GM12864 (cell line): ENCODE results near the gene GABRB3.

Experiments used
- DNase-seq: peaks from one replicate; pipeline ENCODE4 v3.0.0-alpha.2; 2011; ENCODE audit warnings: low read depth
- H3K4me3 ChIP-seq: 2 replicates; pipeline ENCODE4 v1.5.1; 2011; ENCODE audit warnings: mild to moderate bottlenecking, low read depth, low read length, control low read depth
- CTCF ChIP-seq: IDR thresholded peaks from 2 replicates; pipeline ENCODE4 v1.5.1; 2011; ENCODE audit warnings: low read depth, mild to moderate bottlenecking, moderate library complexity, low read length, control low read depth, inconsistent platforms; ENCODE audit errors: missing control alignments

The GABRB3 gene

GRCh38 chr15:26667222-26667988 is 105.5 kb downstream of the GABRB3 start:
- H3K4me3 ChIP-seq: no peak overlapping the region
- DNase-seq: no peak
- TF ChIP-seq CTCF: no peak

GRCh38 chr15:26665957-26666791 is 106.7 kb downstream of the GABRB3 start:
- DNase-seq: no peak

GRCh38 chr15:26662283-26662682 is 110.6 kb downstream of the GABRB3 start:
- no peak overlapping the region for H3K4me3 ChIP-seq
- TF ChIP-seq CTCF: no peak
- no peak for DNase-seq

More at GRCh38 chr15:26665957-26666791, 106.7 kb downstream of the GABRB3 start:
- TF ChIP-seq CTCF: no peak
- H3K4me3 ChIP-seq: no peak overlapping the region

- no peak for TF ChIP-seq CTCF
- H3K4me3 ChIP-seq: no peak overlapping the region
- DNase-seq: no peak
Measured at GRCh38 chr15:26661748-26662147, 111.1 kb downstream of the GABRB3 start.

GRCh38 chr15:26661107-26661506 is 111.8 kb downstream of the GABRB3 start:
- no peak for DNase-seq
- no peak overlapping the region for H3K4me3 ChIP-seq

GRCh38 chr15:26660241-26660640 is 112.6 kb downstream of the GABRB3 start:
- no peak overlapping the region for H3K4me3 ChIP-seq
- TF ChIP-seq CTCF: no peak
- DNase-seq: no peak

More at GRCh38 chr15:26661107-26661506, 111.8 kb downstream of the GABRB3 start:
- TF ChIP-seq CTCF: no peak
